ENCODE results near the gene ZRANB1. TPM values are rescaled to one million over a fixed set of nuclear protein-coding genes. Genes with fewer than 3 reads are reported as not detected.

ZRANB1 gene
- polyA plus RNA-seq, 1 of the 3 experiments (the other 2 are of a cell fraction) = 6.2 TPM

DNA sequence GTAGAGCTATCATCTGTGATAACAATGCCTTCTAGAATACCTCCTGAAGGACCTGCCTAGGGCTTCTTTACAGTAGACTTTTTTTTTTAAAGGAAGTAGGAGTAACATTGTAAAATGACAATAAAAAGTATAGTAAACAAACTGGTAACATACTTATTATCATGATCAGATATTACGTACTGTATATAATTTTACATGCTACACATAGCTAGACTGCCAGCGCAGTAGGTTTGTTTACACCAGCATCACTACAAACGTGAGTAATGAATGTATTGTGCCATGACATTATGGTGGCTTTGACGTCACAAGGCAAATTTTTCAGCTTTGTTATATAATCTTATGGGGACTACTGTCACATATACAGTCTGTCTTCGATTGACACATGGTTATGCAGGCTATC is 15.4 kb upstream of the ZRANB1 start (continued):
- TF ChIP-seq FOSL2 (IDR thresholded peaks at IDR 0.05; ENCODE audit: borderline replicate concordance, low read depth) (no peak), RXRA (IDR thresholded peaks at IDR 0.05; ENCODE audit: borderline replicate concordance, low read depth) (no peak), MXI1 (IDR thresholded peaks at IDR 0.05; ENCODE audit: low read depth, low read length) (no peak), MEF2A (IDR thresholded peaks at IDR 0.05; ENCODE audit: borderline replicate concordance, low read depth) (no peak), JUND (IDR thresholded peaks at IDR 0.05) (no peak), GABPA (IDR thresholded peaks at IDR 0.05; ENCODE audit: low read depth) (no peak), RFX5 (IDR thresholded peaks at IDR 0.05; ENCODE audit: low read length) (no peak), YY1 (IDR thresholded peaks at IDR 0.05; ENCODE audit: low read depth) (no peak), FOXJ3 (CRISPR knock-in tag; IDR thresholded peaks at IDR 0.05) (no peak), TEAD4 (IDR thresholded peaks at IDR 0.05; ENCODE audit: borderline replicate concordance, insufficient read depth) (no peak)
- TF ChIP-seq, protein P1, sequence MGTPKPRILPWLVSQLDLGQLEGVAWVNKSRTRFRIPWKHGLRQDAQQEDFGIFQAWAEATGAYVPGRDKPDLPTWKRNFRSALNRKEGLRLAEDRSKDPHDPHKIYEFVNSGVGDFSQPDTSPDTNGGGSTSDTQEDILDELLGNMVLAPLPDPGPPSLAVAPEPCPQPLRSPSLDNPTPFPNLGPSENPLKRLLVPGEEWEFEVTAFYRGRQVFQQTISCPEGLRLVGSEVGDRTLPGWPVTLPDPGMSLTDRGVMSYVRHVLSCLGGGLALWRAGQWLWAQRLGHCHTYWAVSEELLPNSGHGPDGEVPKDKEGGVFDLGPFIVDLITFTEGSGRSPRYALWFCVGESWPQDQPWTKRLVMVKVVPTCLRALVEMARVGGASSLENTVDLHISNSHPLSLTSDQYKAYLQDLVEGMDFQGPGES (IDR thresholded peaks at IDR 0.05; ENCODE audit: low read depth, low read length) = no peak
- TF ChIP-seq, protein P2, sequence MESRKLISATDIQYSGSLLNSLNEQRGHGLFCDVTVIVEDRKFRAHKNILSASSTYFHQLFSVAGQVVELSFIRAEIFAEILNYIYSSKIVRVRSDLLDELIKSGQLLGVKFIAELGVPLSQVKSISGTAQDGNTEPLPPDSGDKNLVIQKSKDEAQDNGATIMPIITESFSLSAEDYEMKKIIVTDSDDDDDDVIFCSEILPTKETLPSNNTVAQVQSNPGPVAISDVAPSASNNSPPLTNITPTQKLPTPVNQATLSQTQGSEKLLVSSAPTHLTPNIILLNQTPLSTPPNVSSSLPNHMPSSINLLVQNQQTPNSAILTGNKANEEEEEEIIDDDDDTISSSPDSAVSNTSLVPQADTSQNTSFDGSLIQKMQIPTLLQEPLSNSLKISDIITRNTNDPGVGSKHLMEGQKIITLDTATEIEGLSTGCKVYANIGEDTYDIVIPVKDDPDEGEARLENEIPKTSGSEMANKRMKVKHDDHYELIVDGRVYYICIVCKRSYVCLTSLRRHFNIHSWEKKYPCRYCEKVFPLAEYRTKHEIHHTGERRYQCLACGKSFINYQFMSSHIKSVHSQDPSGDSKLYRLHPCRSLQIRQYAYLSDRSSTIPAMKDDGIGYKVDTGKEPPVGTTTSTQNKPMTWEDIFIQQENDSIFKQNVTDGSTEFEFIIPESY (IDR thresholded peaks at IDR 0.05; ENCODE audit: borderline replicate concordance, low read depth) = no peak
- TF ChIP-seq, protein P3, sequence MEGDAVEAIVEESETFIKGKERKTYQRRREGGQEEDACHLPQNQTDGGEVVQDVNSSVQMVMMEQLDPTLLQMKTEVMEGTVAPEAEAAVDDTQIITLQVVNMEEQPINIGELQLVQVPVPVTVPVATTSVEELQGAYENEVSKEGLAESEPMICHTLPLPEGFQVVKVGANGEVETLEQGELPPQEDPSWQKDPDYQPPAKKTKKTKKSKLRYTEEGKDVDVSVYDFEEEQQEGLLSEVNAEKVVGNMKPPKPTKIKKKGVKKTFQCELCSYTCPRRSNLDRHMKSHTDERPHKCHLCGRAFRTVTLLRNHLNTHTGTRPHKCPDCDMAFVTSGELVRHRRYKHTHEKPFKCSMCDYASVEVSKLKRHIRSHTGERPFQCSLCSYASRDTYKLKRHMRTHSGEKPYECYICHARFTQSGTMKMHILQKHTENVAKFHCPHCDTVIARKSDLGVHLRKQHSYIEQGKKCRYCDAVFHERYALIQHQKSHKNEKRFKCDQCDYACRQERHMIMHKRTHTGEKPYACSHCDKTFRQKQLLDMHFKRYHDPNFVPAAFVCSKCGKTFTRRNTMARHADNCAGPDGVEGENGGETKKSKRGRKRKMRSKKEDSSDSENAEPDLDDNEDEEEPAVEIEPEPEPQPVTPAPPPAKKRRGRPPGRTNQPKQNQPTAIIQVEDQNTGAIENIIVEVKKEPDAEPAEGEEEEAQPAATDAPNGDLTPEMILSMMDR (IDR thresholded peaks at IDR 0.05) = no peak

DNA sequence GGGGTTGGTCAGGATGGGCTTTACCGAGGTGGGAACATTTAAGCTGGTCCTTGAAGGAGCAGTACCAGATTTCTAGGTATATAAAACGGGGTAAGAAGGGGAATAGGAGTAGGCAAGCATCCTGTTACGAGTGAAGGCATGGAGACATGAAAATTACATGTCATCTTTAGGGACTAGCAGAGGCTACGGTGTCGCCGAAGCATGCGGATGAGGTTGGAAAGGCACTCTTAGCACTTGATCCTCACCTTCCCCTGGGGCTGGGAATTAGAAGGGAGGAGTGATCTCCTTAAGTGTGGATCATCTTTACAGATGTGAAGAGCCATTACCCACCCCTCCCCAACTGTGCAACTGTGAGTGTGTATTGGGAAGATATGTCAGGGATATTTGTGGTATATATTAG is 13.8 kb upstream of the ZRANB1 start:
- no peaks in the 10 kb centered on the region for H3K9me3 ChIP-seq
- H3K4me1 ChIP-seq (ENCODE audit: control insufficient read depth in 1 of 2, insufficient read depth in 2 of 2, low read depth in 1 of 2, low read length in 1 of 2) = no peaks in the 10 kb centered on the region
- DNase-seq = no peak
- H3F3A ChIP-seq (replicated peaks; ENCODE audit: insufficient read depth) = no peaks in the 10 kb centered on the region
- no peak overlapping the region for H3K4me3 ChIP-seq (ENCODE audit: low read depth in 2 of 2, low read length in 1 of 2)
- peaks cover 89% of the 10 kb centered on the region for H4K20me1 ChIP-seq (ENCODE audit: insufficient read depth)
- ChIA-PET CTCF (no interaction called here), POLR2A (no interaction called here)
- peaks cover 100% of the 10 kb centered on the region for H3K79me2 ChIP-seq (ENCODE audit: insufficient read depth)
- peaks cover 0 to 17% of the 10 kb centered on the region in 2 experiments for H3K36me3 ChIP-seq (replicated peaks in 1 of 2; ENCODE audit: control insufficient read depth in 1 of 2, insufficient read depth in 2 of 2, low read length in 1 of 2)
- H3K9ac ChIP-seq = no peak overlapping the region
- no peak overlapping the region for H3K27ac ChIP-seq (ENCODE audit: low read depth in 2 of 2, low read length in 1 of 2)
- WGBS (ENCODE audit: low lambda C conversion rate) = 96% methylated on average over 7 of the region's 7 CpGs
- no peaks in the 10 kb centered on the region for H3K27me3 ChIP-seq (ENCODE audit: insufficient read depth)
- H3K9me2 ChIP-seq = no peaks in the 10 kb centered on the region
- no peak overlapping the region for H3K4me2 ChIP-seq
- no peak overlapping the region for H2AFZ ChIP-seq (ENCODE audit: low read depth)
- TF ChIP-seq SIN3A (IDR thresholded peaks at IDR 0.05; ENCODE audit: borderline replicate concordance, low read depth, low read length) (no peak), FOSL2 (IDR thresholded peaks at IDR 0.05; ENCODE audit: borderline replicate concordance, low read depth) (no peak), TCF12 (IDR thresholded peaks at IDR 0.05) (no peak), NRF1 (IDR thresholded peaks at IDR 0.05; ENCODE audit: low read depth, low read length) (no peak), JUND (IDR thresholded peaks at IDR 0.05) (no peak), EP300 (IDR thresholded peaks at IDR 0.05; ENCODE audit: borderline replicate concordance in 1 of 2, low read depth in 1 of 2, low read length in 1 of 2) (no peak), GATA2 (CRISPR knock-in tag; IDR thresholded peaks at IDR 0.05) (no peak), NFIC (IDR thresholded peaks at IDR 0.05; ENCODE audit: borderline replicate concordance) (no peak), GABPA (IDR thresholded peaks at IDR 0.05; ENCODE audit: low read depth) (no peak), RFX5 (IDR thresholded peaks at IDR 0.05; ENCODE audit: low read length) (no peak)
- TF ChIP-seq, protein P4, sequence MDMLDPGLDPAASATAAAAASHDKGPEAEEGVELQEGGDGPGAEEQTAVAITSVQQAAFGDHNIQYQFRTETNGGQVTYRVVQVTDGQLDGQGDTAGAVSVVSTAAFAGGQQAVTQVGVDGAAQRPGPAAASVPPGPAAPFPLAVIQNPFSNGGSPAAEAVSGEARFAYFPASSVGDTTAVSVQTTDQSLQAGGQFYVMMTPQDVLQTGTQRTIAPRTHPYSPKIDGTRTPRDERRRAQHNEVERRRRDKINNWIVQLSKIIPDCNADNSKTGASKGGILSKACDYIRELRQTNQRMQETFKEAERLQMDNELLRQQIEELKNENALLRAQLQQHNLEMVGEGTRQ (IDR thresholded peaks at IDR 0.05; ENCODE audit: borderline replicate concordance, low read depth, low read length) = no peak
- TF ChIP-seq, protein P5, sequence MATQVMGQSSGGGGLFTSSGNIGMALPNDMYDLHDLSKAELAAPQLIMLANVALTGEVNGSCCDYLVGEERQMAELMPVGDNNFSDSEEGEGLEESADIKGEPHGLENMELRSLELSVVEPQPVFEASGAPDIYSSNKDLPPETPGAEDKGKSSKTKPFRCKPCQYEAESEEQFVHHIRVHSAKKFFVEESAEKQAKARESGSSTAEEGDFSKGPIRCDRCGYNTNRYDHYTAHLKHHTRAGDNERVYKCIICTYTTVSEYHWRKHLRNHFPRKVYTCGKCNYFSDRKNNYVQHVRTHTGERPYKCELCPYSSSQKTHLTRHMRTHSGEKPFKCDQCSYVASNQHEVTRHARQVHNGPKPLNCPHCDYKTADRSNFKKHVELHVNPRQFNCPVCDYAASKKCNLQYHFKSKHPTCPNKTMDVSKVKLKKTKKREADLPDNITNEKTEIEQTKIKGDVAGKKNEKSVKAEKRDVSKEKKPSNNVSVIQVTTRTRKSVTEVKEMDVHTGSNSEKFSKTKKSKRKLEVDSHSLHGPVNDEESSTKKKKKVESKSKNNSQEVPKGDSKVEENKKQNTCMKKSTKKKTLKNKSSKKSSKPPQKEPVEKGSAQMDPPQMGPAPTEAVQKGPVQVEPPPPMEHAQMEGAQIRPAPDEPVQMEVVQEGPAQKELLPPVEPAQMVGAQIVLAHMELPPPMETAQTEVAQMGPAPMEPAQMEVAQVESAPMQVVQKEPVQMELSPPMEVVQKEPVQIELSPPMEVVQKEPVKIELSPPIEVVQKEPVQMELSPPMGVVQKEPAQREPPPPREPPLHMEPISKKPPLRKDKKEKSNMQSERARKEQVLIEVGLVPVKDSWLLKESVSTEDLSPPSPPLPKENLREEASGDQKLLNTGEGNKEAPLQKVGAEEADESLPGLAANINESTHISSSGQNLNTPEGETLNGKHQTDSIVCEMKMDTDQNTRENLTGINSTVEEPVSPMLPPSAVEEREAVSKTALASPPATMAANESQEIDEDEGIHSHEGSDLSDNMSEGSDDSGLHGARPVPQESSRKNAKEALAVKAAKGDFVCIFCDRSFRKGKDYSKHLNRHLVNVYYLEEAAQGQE (IDR thresholded peaks at IDR 0.05; ENCODE audit: low read depth, low read length) = no peak
- TF ChIP-seq, protein P1 (IDR thresholded peaks at IDR 0.05; ENCODE audit: low read depth, low read length) = no peak

Measured in SK-N-SH (cell line).